ENCODE measurements around the gene CHST11.

The CHST11 gene

DNA sequence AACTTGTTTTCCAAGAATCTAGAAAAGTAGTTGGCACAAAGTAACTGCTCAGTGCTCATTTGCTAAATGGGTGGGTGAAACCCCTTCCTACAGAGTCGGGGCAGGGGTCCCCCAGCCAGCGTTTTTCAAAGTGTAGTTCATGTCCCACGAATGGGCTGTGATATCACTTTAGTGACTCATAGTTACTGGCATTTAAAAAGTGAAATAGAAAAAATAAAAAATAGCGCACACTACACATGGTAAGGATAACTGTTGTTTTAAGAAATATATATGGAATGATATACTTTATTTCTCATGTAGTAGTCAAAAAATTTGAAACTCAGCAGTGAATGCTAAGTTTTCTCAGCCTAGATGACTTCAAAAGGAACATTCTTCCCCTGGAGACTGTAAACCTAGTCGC, 250.4 kb downstream of the CHST11 start:
- TF ChIP-seq POLR2AphosphoS5 (IDR thresholded peaks at IDR 0.05; ENCODE audit: borderline replicate concordance, low read depth, low read length): no peak
- TF ChIP-seq EZH2 (IDR thresholded peaks at IDR 0.05): no peak
- no peak for TF ChIP-seq FOXP2 (optimal IDR thresholded peaks at IDR 0.05; ENCODE audit: control extremely low read depth, extremely low read length, insufficient read depth)
- Histone ChIP-seq H3K9ac (ENCODE audit: insufficient read length) (no peak overlapping the region), H3K27ac (no peak overlapping the region), H3K4me3 (no peak overlapping the region), H3K9me3 (ENCODE audit: low read depth, low read length) (no peaks in the 10 kb centered on the region), H3K36me3 (ENCODE audit: insufficient read depth, low read length) (no peaks in the 10 kb centered on the region)
- no peak for DNase-seq (ENCODE audit: low read depth, low spot score)

DNA sequence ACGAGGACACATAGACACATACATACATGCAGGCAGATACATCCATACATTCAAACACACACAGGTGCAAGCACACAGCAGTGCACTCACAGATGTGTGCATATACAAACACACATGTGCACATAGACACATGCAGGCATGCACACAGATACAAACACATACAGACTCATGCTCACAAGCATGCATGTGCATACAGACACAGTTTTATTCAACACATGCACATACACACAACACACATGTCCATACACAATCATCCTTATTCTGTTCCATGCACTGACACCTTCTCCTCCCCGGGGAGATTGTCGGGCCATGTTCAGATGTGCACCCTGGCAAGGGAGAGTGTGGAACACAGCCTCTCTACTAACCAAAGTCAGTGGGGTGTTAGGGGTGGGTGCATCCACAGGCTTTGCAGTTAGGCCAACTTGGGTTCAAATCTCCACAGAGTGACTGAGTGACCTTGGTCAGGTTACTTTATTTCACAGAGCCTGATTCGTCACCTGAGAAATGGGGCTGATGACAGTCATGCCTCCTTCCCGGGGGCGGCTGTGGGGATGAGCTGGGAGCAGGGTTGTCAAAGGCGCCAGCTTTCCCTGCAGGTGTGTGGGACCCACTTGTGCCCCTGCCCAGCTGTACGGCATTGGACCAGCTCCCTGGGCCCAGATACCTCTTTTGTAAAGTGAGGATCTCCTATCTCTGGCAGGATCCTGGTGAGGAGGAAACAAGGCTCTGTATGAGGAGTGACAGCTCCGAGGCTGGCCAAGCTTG, 251.2 kb downstream of the CHST11 start:
- no peak for TF ChIP-seq FOXP2 (optimal IDR thresholded peaks at IDR 0.05; ENCODE audit: control extremely low read depth, extremely low read length, insufficient read depth)
- no peaks in the 10 kb centered on the region for H3K36me3 ChIP-seq (ENCODE audit: insufficient read depth, low read length)
- H3K4me3 ChIP-seq: no peak overlapping the region
- no peak overlapping the region for H3K27ac ChIP-seq
- no peak for DNase-seq (ENCODE audit: low read depth, low spot score)
- H3K9me3 ChIP-seq (ENCODE audit: low read depth, low read length): no peaks in the 10 kb centered on the region
- no peak overlapping the region for H3K9ac ChIP-seq (ENCODE audit: insufficient read length)

DNA sequence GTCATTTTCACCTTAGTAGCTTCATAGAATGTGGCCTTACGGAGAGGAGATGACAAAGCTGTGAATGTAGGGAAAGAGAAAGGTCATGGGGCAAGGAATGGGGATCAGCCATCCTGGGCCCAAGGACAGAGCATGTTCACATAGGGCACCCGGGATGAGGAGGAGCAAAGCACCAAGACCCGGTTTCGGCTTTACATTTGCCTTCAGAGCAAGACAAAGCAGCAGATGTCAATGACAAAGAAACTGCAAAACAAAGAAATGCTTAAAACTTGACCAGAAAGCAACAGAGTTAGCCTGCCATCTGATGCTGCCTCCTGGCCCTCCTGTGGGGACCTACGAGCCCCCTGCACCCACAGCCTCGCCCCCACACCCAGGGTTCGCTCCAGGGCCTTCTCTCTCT, 252.1 kb downstream of the CHST11 start:
- no peaks in the 10 kb centered on the region for H3K36me3 ChIP-seq (ENCODE audit: insufficient read depth, low read length)
- no peak overlapping the region for H3K9ac ChIP-seq (ENCODE audit: insufficient read length)
- no peak overlapping the region for H3K27ac ChIP-seq
- TF ChIP-seq POLR2AphosphoS5 (IDR thresholded peaks at IDR 0.05; ENCODE audit: borderline replicate concordance, low read depth, low read length): no peak
- no peak for TF ChIP-seq FOXP2 (optimal IDR thresholded peaks at IDR 0.05; ENCODE audit: control extremely low read depth, extremely low read length, insufficient read depth)
- TF ChIP-seq EZH2 (IDR thresholded peaks at IDR 0.05): no peak
- H3K9me3 ChIP-seq (ENCODE audit: low read depth, low read length): no peaks in the 10 kb centered on the region
- DNase-seq (ENCODE audit: low read depth, low spot score): no peak
- no peak overlapping the region for H3K4me3 ChIP-seq

DNA sequence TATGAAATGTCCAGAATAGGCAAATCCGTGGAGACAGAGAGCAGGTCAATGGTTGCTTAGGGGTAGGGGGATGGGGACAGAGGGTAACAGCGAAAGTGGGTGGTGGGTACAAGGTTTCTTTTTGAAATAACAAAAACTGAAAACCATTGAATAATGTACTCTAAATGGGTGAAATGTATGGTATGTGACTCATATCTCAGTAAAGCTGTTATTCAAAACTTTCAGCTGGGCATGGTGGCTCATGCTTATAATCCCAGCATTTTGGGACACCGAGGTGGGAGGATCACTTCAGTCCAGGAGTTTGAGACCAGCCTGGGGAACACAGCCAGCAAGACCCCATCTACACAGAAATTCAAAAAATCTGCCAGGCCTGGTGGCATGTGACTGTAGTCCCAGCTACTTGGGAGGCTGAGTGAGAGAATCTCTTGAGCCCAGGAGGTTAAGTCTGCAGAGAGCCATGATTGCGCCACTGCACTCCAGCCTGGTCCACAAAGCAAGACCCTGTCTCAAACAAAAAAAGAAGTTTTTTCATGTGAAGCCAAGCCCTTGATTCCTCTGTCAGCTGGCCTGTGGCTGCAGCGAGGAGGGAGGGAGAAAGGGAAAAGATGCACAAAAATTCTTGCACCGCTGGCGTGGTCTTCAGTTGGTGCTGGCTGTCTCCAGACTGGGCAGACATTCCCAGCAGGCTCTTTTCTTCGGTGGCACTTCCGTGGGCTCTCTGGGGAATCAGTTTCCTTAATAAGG, 253.1 kb downstream of the CHST11 start:
- TF ChIP-seq EZH2 (IDR thresholded peaks at IDR 0.05) (no peak), FOXP2 (optimal IDR thresholded peaks at IDR 0.05; ENCODE audit: control extremely low read depth, extremely low read length, insufficient read depth) (no peak), POLR2AphosphoS5 (IDR thresholded peaks at IDR 0.05; ENCODE audit: borderline replicate concordance, low read depth, low read length) (no peak)
- Histone ChIP-seq H3K9ac (ENCODE audit: insufficient read length) (no peak overlapping the region), H3K27ac (no peak overlapping the region; the same call in 1 of the 2 replicates), H3K9me3 (ENCODE audit: low read depth, low read length) (no peaks in the 10 kb centered on the region), H3K36me3 (ENCODE audit: insufficient read depth, low read length) (no peaks in the 10 kb centered on the region), H3K4me3 (no peak overlapping the region)
- DNase-seq (ENCODE audit: low read depth, low spot score): no peak

DNA sequence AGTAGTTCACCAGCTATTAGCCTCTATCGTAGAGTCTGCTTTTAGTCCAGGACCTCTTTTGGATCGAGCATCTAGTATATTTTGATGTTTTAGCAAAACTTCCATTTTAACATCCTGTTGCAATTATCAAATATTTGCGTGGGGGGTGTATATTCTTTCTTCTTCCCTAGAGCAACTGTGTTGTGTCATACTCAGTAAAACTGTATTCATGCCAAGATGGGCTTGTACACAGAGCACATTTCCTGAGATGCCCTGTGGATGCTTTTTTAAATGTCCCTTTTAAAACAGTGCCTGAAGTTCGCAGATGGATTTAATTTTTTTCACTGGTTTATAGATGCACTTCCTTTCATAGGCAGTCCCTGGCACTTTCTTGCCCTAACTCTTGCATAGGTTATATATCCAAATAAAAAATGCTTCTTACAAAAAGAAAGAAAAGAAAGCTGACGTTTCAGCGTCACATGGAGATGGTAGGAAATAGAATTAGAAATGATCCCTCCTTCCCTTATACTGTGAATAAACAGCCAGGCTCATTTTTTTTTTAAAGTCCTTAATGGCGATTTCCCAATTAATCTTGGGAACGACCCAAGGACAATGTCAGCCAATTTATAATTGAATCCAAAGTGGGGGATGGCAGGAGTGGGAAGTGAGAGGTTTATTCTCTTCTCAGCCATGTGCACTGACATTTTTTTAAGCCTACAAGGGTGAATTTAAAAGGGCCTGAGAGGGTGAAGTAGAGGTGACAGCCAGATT, 254.4 kb downstream of the CHST11 start:
- no peaks in the 10 kb centered on the region for H3K36me3 ChIP-seq (ENCODE audit: insufficient read depth, low read length)
- H3K4me3 ChIP-seq: peak overlapping the region; percentile 70
- peak overlapping the region; percentile 98 for H3K27ac ChIP-seq
- TF ChIP-seq FOXP2 (optimal IDR thresholded peaks at IDR 0.05; ENCODE audit: control extremely low read depth, extremely low read length, insufficient read depth) (peak; percentile 69), EZH2 (IDR thresholded peaks at IDR 0.05) (no peak), POLR2AphosphoS5 (IDR thresholded peaks at IDR 0.05; ENCODE audit: borderline replicate concordance, low read depth, low read length) (no peak)
- no peaks in the 10 kb centered on the region for H3K9me3 ChIP-seq (ENCODE audit: low read depth, low read length)
- peak; percentile 89 for DNase-seq (ENCODE audit: low read depth, low spot score)
- H3K9ac ChIP-seq (ENCODE audit: insufficient read length): peak overlapping the region; percentile 64

DNA sequence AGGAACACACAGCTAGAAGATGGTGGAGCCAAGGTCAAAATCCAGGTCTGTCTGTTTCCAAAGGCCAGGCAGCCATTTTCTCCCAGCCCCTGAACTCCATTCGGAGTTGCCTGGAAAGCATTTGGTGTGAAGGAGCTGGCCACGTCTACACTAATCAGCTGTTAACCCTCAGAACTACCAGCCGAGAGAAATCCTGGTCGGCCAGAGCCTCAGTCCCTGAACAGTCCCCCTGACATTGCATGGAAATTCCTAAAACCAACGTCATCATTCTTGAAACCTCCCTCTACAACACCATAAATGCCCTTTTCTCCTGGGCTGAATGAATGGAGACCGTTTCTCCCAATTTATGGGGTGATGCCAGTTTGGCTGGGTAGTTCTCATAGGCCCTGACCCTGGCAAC, 255.7 kb downstream of the CHST11 start:
- TF ChIP-seq EZH2 (IDR thresholded peaks at IDR 0.05) (no peak), FOXP2 (optimal IDR thresholded peaks at IDR 0.05; ENCODE audit: control extremely low read depth, extremely low read length, insufficient read depth) (no peak), POLR2AphosphoS5 (IDR thresholded peaks at IDR 0.05; ENCODE audit: borderline replicate concordance, low read depth, low read length) (no peak)
- DNase-seq (ENCODE audit: low read depth, low spot score): no peak
- H3K36me3 ChIP-seq (ENCODE audit: insufficient read depth, low read length): no peaks in the 10 kb centered on the region
- no peak overlapping the region for H3K4me3 ChIP-seq
- no peak overlapping the region for H3K9ac ChIP-seq (ENCODE audit: insufficient read length)
- no peak overlapping the region for H3K27ac ChIP-seq
- H3K9me3 ChIP-seq (ENCODE audit: low read depth, low read length): no peaks in the 10 kb centered on the region

DNA sequence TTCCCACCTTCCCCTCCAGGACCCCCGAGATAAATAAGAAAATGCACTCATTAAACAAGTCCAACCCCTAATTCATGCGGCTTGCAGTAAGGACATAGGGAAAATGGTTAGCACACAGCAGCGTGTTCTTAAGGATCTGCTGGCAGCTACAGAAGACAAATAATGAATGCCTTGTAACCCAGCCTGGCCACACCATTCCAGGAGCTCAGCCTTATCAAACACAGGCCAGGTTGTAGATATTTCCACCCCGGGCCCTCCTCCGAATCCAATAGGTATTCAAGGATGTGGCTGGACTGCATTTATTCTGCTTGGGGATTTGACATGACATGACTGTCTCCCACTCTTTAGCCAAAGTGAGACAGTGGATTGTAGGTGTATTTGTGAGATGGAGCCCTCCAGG, 256.2 kb downstream of the CHST11 start:
- DNase-seq (ENCODE audit: low read depth, low spot score): no peak
- H3K27ac ChIP-seq: no peak overlapping the region
- no peaks in the 10 kb centered on the region for H3K9me3 ChIP-seq (ENCODE audit: low read depth, low read length)
- no peak overlapping the region for H3K4me3 ChIP-seq
- no peak overlapping the region for H3K9ac ChIP-seq (ENCODE audit: insufficient read length)
- H3K36me3 ChIP-seq (ENCODE audit: insufficient read depth, low read length): no peaks in the 10 kb centered on the region
- TF ChIP-seq EZH2 (IDR thresholded peaks at IDR 0.05) (no peak), POLR2AphosphoS5 (IDR thresholded peaks at IDR 0.05; ENCODE audit: borderline replicate concordance, low read depth, low read length) (no peak), FOXP2 (optimal IDR thresholded peaks at IDR 0.05; ENCODE audit: control extremely low read depth, extremely low read length, insufficient read depth) (no peak)

DNA sequence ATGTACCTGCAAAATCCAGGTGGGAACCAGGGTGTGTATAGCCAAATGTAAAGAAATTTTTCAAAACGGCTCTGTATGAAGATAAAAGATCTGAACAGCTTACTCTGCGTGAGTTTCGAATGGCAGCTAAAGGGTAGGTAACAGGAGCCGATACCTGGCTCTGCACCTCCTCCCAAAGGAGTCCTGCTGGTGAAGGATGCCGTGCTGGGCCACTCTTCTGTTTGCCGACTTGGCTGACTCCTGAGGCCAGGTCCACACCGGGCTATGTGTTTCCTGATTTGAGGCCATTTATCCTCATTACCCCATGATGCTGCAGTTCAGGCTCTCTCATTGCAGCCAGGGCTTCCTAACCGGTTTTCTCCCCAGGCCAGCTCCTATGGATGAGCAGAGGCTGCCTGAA, 256.7 kb downstream of the CHST11 start:
- DNase-seq (ENCODE audit: low read depth, low spot score): no peak
- no peak overlapping the region for H3K9ac ChIP-seq (ENCODE audit: insufficient read length)
- no peak overlapping the region for H3K4me3 ChIP-seq
- no peaks in the 10 kb centered on the region for H3K9me3 ChIP-seq (ENCODE audit: low read depth, low read length)
- H3K36me3 ChIP-seq (ENCODE audit: insufficient read depth, low read length): no peaks in the 10 kb centered on the region
- TF ChIP-seq FOXP2 (optimal IDR thresholded peaks at IDR 0.05; ENCODE audit: control extremely low read depth, extremely low read length, insufficient read depth): no peak
- TF ChIP-seq POLR2AphosphoS5 (IDR thresholded peaks at IDR 0.05; ENCODE audit: borderline replicate concordance, low read depth, low read length): no peak
- no peak for TF ChIP-seq EZH2 (IDR thresholded peaks at IDR 0.05)
- H3K27ac ChIP-seq: no peak overlapping the region
